ENCODE measurements around the gene CASP8.

CASP8 gene

GRCh38 chr2:201244829-201245228 lies 15.5 kb upstream of the CASP8 start:
- TF ChIP-seq CTCF (IDR thresholded peaks at IDR 0.05; ENCODE audit: low read length, missing control alignments): no peak
- H3K4me3 ChIP-seq (replicated peaks; ENCODE audit: low read depth, low read length): no peak overlapping the region
- no peak for DNase-seq (ENCODE audit: low read depth)

- no peak overlapping the region for H3K4me3 ChIP-seq (replicated peaks; ENCODE audit: low read depth, low read length)
- no peak for DNase-seq (ENCODE audit: low read depth)
- TF ChIP-seq CTCF (IDR thresholded peaks at IDR 0.05; ENCODE audit: low read length, missing control alignments): no peak
Measured at GRCh38 chr2:201246280-201246679, 14.1 kb upstream of the CASP8 start.

GRCh38 chr2:201248288-201248844 lies 12.0 kb upstream of the CASP8 start:
- no peak for TF ChIP-seq CTCF (IDR thresholded peaks at IDR 0.05; ENCODE audit: low read length, missing control alignments)
- DNase-seq (ENCODE audit: low read depth): no peak
- H3K4me3 ChIP-seq (replicated peaks; ENCODE audit: low read depth, low read length): no peak overlapping the region

- no peak for TF ChIP-seq CTCF (IDR thresholded peaks at IDR 0.05; ENCODE audit: low read length, missing control alignments)
- H3K4me3 ChIP-seq (replicated peaks; ENCODE audit: low read depth, low read length): no peak overlapping the region
- no peak for DNase-seq (ENCODE audit: low read depth)
Measured at GRCh38 chr2:201249889-201250288, 10.4 kb upstream of the CASP8 start.

GRCh38 chr2:201250741-201251140 lies 9.6 kb upstream of the CASP8 start:
- DNase-seq (ENCODE audit: low read depth): no peak
- no peak overlapping the region for H3K4me3 ChIP-seq (replicated peaks; ENCODE audit: low read depth, low read length)
- TF ChIP-seq CTCF (IDR thresholded peaks at IDR 0.05; ENCODE audit: low read length, missing control alignments): no peak

GRCh38 chr2:201254081-201254730 lies 6.1 kb upstream of the CASP8 start:
- TF ChIP-seq CTCF (IDR thresholded peaks at IDR 0.05; ENCODE audit: low read length, missing control alignments): no peak
- DNase-seq (ENCODE audit: low read depth): peak; percentile 75
- H3K4me3 ChIP-seq (replicated peaks; ENCODE audit: low read depth, low read length): no peak overlapping the region
